Kidney epithelial cell (primary cell): ENCODE results near the gene CDC25C. TPM values are rescaled to one million over a fixed set of nuclear protein-coding genes. Genes with fewer than 3 reads are reported as not detected.

Experiments
- DNase-seq: peaks from one replicate; pipeline ENCODE4 v3.0.0-alpha.2; 2010; ENCODE audit warnings: low read depth
- H3K27me3 ChIP-seq: 2 replicates; pipeline ENCODE4 v1.6.0; 2011; ENCODE audit warnings: low read length; ENCODE audit not compliant: control insufficient read depth, insufficient read depth
- H3K36me3 ChIP-seq: 2 replicates; pipeline ENCODE4 v1.5.1; 2011; ENCODE audit warnings: low read length; ENCODE audit not compliant: control insufficient read depth, insufficient read depth
- H3K4me3 ChIP-seq: 2 replicates; pipeline ENCODE4 v1.5.1; 2011; ENCODE audit warnings: low read depth, mild to moderate bottlenecking, control low read depth, low read length
- CTCF ChIP-seq: IDR thresholded peaks from 2 replicates; pipeline ENCODE4 v1.5.1; 2011; ENCODE audit warnings: mild to moderate bottlenecking, moderate library complexity, low read length, control low read depth, inconsistent platforms; ENCODE audit not compliant: insufficient read depth, poor library complexity, severe bottlenecking
- total RNA-seq: library from RNA; depleted of rRNA; stranded (reverse); fragments of >200 nt; gene quantifications from 2 replicates; pipeline ENCODE4 v1.2.3, GENCODE V29; 2015

CDC25C gene
- 1.9 and 2.0 TPM in 2 replicates for total RNA-seq

- Histone ChIP-seq H3K27me3 (no peaks in the 10 kb centered on the region), H3K36me3 (no peaks in the 10 kb centered on the region), H3K4me3 (peak within 1 kb of the TSS; percentile 48)
- no peak for TF ChIP-seq CTCF
- DNase-seq, result peak; percentile 100
Observed at GRCh38 chr5:138331449-138332368, at the start of gene CDC25C. TSS of gene CDC25C (minus strand) at chr5:138331804. CDS start at chr5:138331180, 624 bp downstream.

- no peak for TF ChIP-seq CTCF
- Histone ChIP-seq H3K4me3 (no peak overlapping the region), H3K36me3 (no peaks in the 10 kb centered on the region), H3K27me3 (no peaks in the 10 kb centered on the region)
- no peak for DNase-seq
Observed at GRCh38 chr5:138372653-138373052, 41.0 kb upstream of the CDC25C start.

- TF ChIP-seq CTCF, result no peak
- Histone ChIP-seq H3K4me3 (no peak overlapping the region), H3K36me3 (no peaks in the 10 kb centered on the region), H3K27me3 (no peaks in the 10 kb centered on the region)
- no peak for DNase-seq
Observed at GRCh38 chr5:138372225-138372624, 40.6 kb upstream of the CDC25C start.

- Histone ChIP-seq H3K27me3 (no peaks in the 10 kb centered on the region), H3K4me3 (no peak overlapping the region), H3K36me3 (no peaks in the 10 kb centered on the region)
- TF ChIP-seq CTCF, result no peak
- DNase-seq, result no peak
Observed at GRCh38 chr5:138371454-138371853, 39.9 kb upstream of the CDC25C start.

- H3K4me3 ChIP-seq, result no peak overlapping the region
- no peak for TF ChIP-seq CTCF
- no peak for DNase-seq
Observed at GRCh38 chr5:138370537-138370936, 38.9 kb upstream of the CDC25C start.

More at GRCh38 chr5:138370537-138370936, 38.9 kb upstream of the CDC25C start:
- no peaks in the 10 kb centered on the region for H3K27me3 ChIP-seq
- H3K36me3 ChIP-seq, result no peaks in the 10 kb centered on the region
